HG02840 (cell line): Measurements from ENCODE around the gene TRIM24.

Experiments
- ATAC-seq: cut with Tn5 transposase; IDR thresholded peaks from one replicate; pipeline ENCODE4 v1.9.1; 2021; ENCODE audit warnings: mild to moderate bottlenecking, moderate library complexity, moderate number of reproducible peaks; ENCODE audit not compliant: unreplicated experiment, low FRiP score

Gene TRIM24

GRCh38 chr7:138565451-138566114, 105.5 kb downstream of the TRIM24 start:
- ATAC-seq, result no peak

- no peak for ATAC-seq
Observed at GRCh38 chr7:138568655-138569054, 108.6 kb downstream of the TRIM24 start.

- no peak for ATAC-seq
Observed at GRCh38 chr7:138569418-138569817, 109.4 kb downstream of the TRIM24 start.

- ATAC-seq, result no peak
Observed at GRCh38 chr7:138570715-138571114, 110.7 kb downstream of the TRIM24 start.

- ATAC-seq, result no peak
Observed at GRCh38 chr7:138573741-138574140, 113.7 kb downstream of the TRIM24 start.

- no peak for ATAC-seq
Observed at GRCh38 chr7:138575897-138576428, 115.9 kb downstream of the TRIM24 start.

- no peak for ATAC-seq
Observed at GRCh38 chr7:138579136-138579535, 119.1 kb downstream of the TRIM24 start.

- ATAC-seq, result no peak
Observed at GRCh38 chr7:138579671-138580070, 119.6 kb downstream of the TRIM24 start.

- no peak for ATAC-seq
Observed at GRCh38 chr7:138581065-138581464, 121.0 kb downstream of the TRIM24 start.

GRCh38 chr7:138584283-138584682, 124.2 kb downstream of the TRIM24 start:
- ATAC-seq, result no peak

- ATAC-seq, result no peak
Observed at GRCh38 chr7:138584696-138585095, 124.6 kb downstream of the TRIM24 start.

- no peak for ATAC-seq
Observed at GRCh38 chr7:138585283-138585993, 125.4 kb downstream of the TRIM24 start.

GRCh38 chr7:138587485-138587884, 127.4 kb downstream of the TRIM24 start:
- ATAC-seq, result no peak

GRCh38 chr7:138588986-138589385, 128.9 kb downstream of the TRIM24 start:
- ATAC-seq, result no peak

- ATAC-seq, result no peak
Observed at GRCh38 chr7:138590154-138590553, 130.1 kb downstream of the TRIM24 start.

GRCh38 chr7:138595454-138595853, 135.4 kb downstream of the TRIM24 start:
- no peak for ATAC-seq

GRCh38 chr7:138602451-138602850, 142.4 kb downstream of the TRIM24 start:
- no peak for ATAC-seq

GRCh38 chr7:138603549-138604318, 143.7 kb downstream of the TRIM24 start:
- ATAC-seq, result no peak

GRCh38 chr7:138606236-138606635, 146.2 kb downstream of the TRIM24 start:
- ATAC-seq, result no peak

GRCh38 chr7:138607216-138608126, 147.4 kb downstream of the TRIM24 start:
- ATAC-seq, result no peak
